Measurements from ENCODE around the gene TYMP. TPM values are rescaled to one million over a fixed set of nuclear protein-coding genes. Genes with fewer than 3 reads are reported as not detected.
A peak's percentile ranks its signal among the peaks of the same experiment; 100 is the strongest.
"Not testable (repeated sequence)": the region's sequence is repeated elsewhere in the genome, so short reads cannot be mapped to it uniquely, and the experiment has no call there.

The TYMP gene
- total RNA-seq, 1 experiment from 2014 or later, result 5.3 TPM

GRCh38 chr22:50524676-50525103 is 5.1 kb downstream of the TYMP start:
- no peak for DNase-seq (ENCODE audit: low read depth)

GRCh38 chr22:50523806-50524675 is 5.8 kb downstream of the TYMP start:
- DNase-seq (ENCODE audit: low read depth), result peak; percentile 6

- no peak for DNase-seq (ENCODE audit: low read depth)
These were observed 6.4 kb downstream of the TYMP start for GRCh38 chr22:50523458-50523805.

- peak; percentile 3 for DNase-seq (ENCODE audit: low read depth)
These were observed 6.9 kb downstream of the TYMP start for GRCh38 chr22:50522806-50523438.

- DNase-seq (ENCODE audit: low read depth), result peak; percentile 0
These were observed 7.5 kb downstream of the TYMP start for GRCh38 chr22:50522208-50522805.

GRCh38 chr22:50521710-50522109 is 8.1 kb downstream of the TYMP start:
- peak; percentile 1 for DNase-seq (ENCODE audit: low read depth)

GRCh38 chr22:50520826-50521453 is 8.9 kb downstream of the TYMP start:
- DNase-seq (ENCODE audit: low read depth), result no peak

GRCh38 chr22:50520184-50520583 is 9.6 kb downstream of the TYMP start:
- DNase-seq (ENCODE audit: low read depth), result not testable (repeated sequence)

GRCh38 chr22:50519151-50519550 is 10.7 kb downstream of the TYMP start:
- DNase-seq (ENCODE audit: low read depth), result no peak

- DNase-seq (ENCODE audit: low read depth), result no peak
These were observed 11.2 kb downstream of the TYMP start for GRCh38 chr22:50518606-50519005.

- DNase-seq (ENCODE audit: low read depth), result no peak
These were observed 12.1 kb downstream of the TYMP start for GRCh38 chr22:50517495-50518260.

GRCh38 chr22:50516891-50517290 is 12.9 kb downstream of the TYMP start:
- no peak for DNase-seq (ENCODE audit: low read depth)

GRCh38 chr22:50516068-50516467 is 13.7 kb downstream of the TYMP start:
- no peak for DNase-seq (ENCODE audit: low read depth)

GRCh38 chr22:50513175-50513574 is 16.6 kb downstream of the TYMP start:
- DNase-seq (ENCODE audit: low read depth), result no peak

GRCh38 chr22:50508897-50509296 is 20.9 kb downstream of the TYMP start:
- peak; percentile 4 for DNase-seq (ENCODE audit: low read depth)

- peak; percentile 97 for DNase-seq (ENCODE audit: low read depth)
These were observed 21.6 kb downstream of the TYMP start, which contains the start of gene NCAPH2 for GRCh38 chr22:50507991-50508884. Gene NCAPH2 (plus strand): TSS chr22:50508224. CDS start chr22:50508338, 114 bp downstream.

- DNase-seq (ENCODE audit: low read depth), result no peak
These were observed 22.3 kb downstream of the TYMP start, which contains the start of gene LMF2 for GRCh38 chr22:50507421-50507990. Gene LMF2 (minus strand): TSS chr22:50507702. CDS start chr22:50507675, 27 bp downstream.

GRCh38 chr22:50506611-50507420 is 23.0 kb downstream of the TYMP start:
- peak; percentile 15 for DNase-seq (ENCODE audit: low read depth)
